BLaER1 treated with 17β-estradiol and CSF1 and Interleukin-3, amounts not matched to agents 10 nM and 100 nM (cell line): ENCODE measurements around the gene PFDN1.
"Not testable (repeated sequence)": the region's sequence is repeated elsewhere in the genome, so short reads cannot be mapped to it uniquely, and the experiment has no call there.

Experiments
- H3K27ac ChIP-seq, 11 experiments: shearing (Covaris generic); formaldehyde crosslinking; 2 replicates each; pipeline ENCODE4 v1.8.1; 2022
- H3K27me3 ChIP-seq, 11 experiments: shearing (Covaris generic); formaldehyde crosslinking; 2 replicates each; pipeline ENCODE4 v1.8.1; 2022
- H3K36me3 ChIP-seq, 11 experiments: shearing (Covaris generic); formaldehyde crosslinking; 2 replicates each; pipeline ENCODE4 v1.8.1; 2022
- H3K4me1 ChIP-seq, 10 experiments: shearing (Covaris generic); formaldehyde crosslinking; 2 replicates each; pipeline ENCODE4 v1.8.1; 2022
- H3K4me2 ChIP-seq, 11 experiments: shearing (Covaris generic); formaldehyde crosslinking; 2 replicates each; pipeline ENCODE4 v1.8.1; 2022
- H3K4me3 ChIP-seq, 10 experiments: shearing (Covaris generic); formaldehyde crosslinking; 2 replicates each; pipeline ENCODE4 v1.8.1; 2022
- H3K9ac ChIP-seq, 11 experiments: shearing (Covaris generic); formaldehyde crosslinking; 2 replicates each; pipeline ENCODE4 v1.8.1; 2022
- H3K9me3 ChIP-seq, 11 experiments: shearing (Covaris generic); formaldehyde crosslinking; replicated peaks in 1 of 11; 2 replicates each; pipeline ENCODE4 v1.8.1; 2022
- H4K20me1 ChIP-seq, 11 experiments: shearing (Covaris generic); formaldehyde crosslinking; 2 replicates each; pipeline ENCODE4 v1.8.1; 2022
- Cebpa-rat ChIP-seq, 11 experiments: shearing (Covaris generic); IDR thresholded peaks; 2 replicates each; pipeline ENCODE4 v1.8.1; 2022

The PFDN1 gene

DNA sequence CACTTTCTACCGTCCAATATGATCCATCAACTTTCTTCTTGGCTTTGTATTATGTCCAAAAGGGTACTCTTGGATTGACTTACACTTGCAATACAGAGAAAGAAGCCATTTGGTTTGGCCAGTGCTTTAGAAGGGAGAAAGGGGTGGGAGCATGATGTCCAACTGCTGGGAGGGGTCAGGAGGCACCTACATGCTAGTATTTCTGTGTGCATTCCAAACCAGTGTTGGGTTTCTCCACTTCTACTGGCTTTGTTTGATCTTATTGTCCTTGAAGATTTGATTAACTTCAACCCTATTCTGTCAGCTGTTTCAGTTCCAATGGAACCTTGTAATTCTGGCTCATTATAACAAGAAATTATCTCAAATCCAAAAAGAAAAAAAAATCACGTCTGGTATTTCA, 100.3 kb downstream of the PFDN1 start:
- Histone ChIP-seq H3K9ac (no peak overlapping the region), H3K4me3 (no peak overlapping the region), H3K9me3 (peaks cover 0 to 7% (median 0%) of the 10 kb centered on the region in 11 experiments; a peak in 3 of 22 replicates), H4K20me1 (peaks cover 0 to 58% (median 0%) of the 10 kb centered on the region in 11 experiments; a peak in 4 of 22 replicates), H3K4me2 (no peak overlapping the region), H3K27me3 (no peaks in the 10 kb centered on the region), H3K36me3 (peaks cover 0 to 17% (median 0%) of the 10 kb centered on the region in 11 experiments; a peak in 5 of 22 replicates), H3K27ac (no peak overlapping the region), H3K4me1 (peaks cover 7 to 37% (median 29%) of the 10 kb centered on the region in 10 experiments; a peak in 18 of 20 replicates)
- no peak for TF ChIP-seq Cebpa-rat (IDR thresholded peaks at IDR 0.05)

GRCh38 chr5:140202078-140202477, 100.8 kb downstream of the PFDN1 start:
- Histone ChIP-seq H3K27ac (no peak overlapping the region), H3K9ac (no peak overlapping the region), H3K27me3 (no peaks in the 10 kb centered on the region), H3K36me3 (peaks cover 0 to 23% (median 0%) of the 10 kb centered on the region in 11 experiments; a peak in 5 of 22 replicates), H3K9me3 (peaks cover 0 to 7% (median 0%) of the 10 kb centered on the region in 11 experiments; a peak in 3 of 22 replicates), H3K4me3 (no peak overlapping the region), H3K4me1 (peaks cover 7 to 32% (median 23%) of the 10 kb centered on the region in 10 experiments; a peak in 18 of 20 replicates), H4K20me1 (peaks cover 0 to 56% (median 0%) of the 10 kb centered on the region in 11 experiments; a peak in 4 of 22 replicates), H3K4me2 (no peak overlapping the region)
- TF ChIP-seq Cebpa-rat (IDR thresholded peaks at IDR 0.05): no peak

- Histone ChIP-seq H3K36me3 (peaks cover 0 to 45% (median 4%) of the 10 kb centered on the region in 11 experiments; a peak in 5 of 22 replicates), H4K20me1 (peaks cover 0 to 31% (median 0%) of the 10 kb centered on the region in 11 experiments; a peak in 3 of 22 replicates), H3K4me1 (peaks cover 0 to 10% (median 5%) of the 10 kb centered on the region in 10 experiments; a peak in 8 of 20 replicates)
- not testable (repeated sequence) for H3K9ac ChIP-seq, H3K4me2 ChIP-seq, H3K27ac ChIP-seq, H3K4me3 ChIP-seq, H3K27me3 ChIP-seq, H3K9me3 ChIP-seq
Observed at GRCh38 chr5:140198915-140199314, 104.0 kb downstream of the PFDN1 start.

DNA sequence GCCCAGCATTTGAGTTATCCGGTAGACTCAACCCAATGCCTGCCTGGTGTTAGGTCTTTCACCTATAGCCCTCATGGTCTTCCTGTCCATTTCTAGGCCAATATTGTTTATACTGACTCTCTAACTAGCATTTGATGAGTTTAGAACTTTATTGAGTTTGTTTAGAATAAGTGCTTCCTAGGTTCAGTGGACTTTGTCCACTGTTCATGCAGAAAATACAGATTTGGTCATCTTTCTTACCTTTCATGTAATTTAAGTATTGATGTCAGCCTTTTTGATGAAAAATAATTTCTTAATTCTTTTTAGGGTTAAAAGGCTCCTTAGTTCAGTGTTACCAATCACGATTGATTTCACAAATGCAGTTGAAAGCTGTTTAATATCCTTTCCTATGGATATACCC, 105.9 kb downstream of the PFDN1 start:
- Histone ChIP-seq H3K9me3 (peaks cover 0 to 7% (median 0%) of the 10 kb centered on the region in 11 experiments; a peak in 3 of 22 replicates), H3K4me2 (no peak overlapping the region), H3K27ac (no peak overlapping the region), H3K4me1 (peaks cover 0 to 10% (median 5%) of the 10 kb centered on the region in 10 experiments; a peak in 6 of 20 replicates), H3K27me3 (no peaks in the 10 kb centered on the region), H3K36me3 (peaks cover 0 to 48% (median 4%) of the 10 kb centered on the region in 11 experiments; a peak in 5 of 22 replicates), H4K20me1 (peaks cover 0 to 28% (median 0%) of the 10 kb centered on the region in 11 experiments; a peak in 3 of 22 replicates), H3K9ac (no peak overlapping the region), H3K4me3 (no peak overlapping the region)
- no peak for TF ChIP-seq Cebpa-rat (IDR thresholded peaks at IDR 0.05)

- Histone ChIP-seq H3K9ac (no peak overlapping the region), H4K20me1 (peaks cover 0 to 33% (median 0%) of the 10 kb centered on the region in 11 experiments; a peak in 3 of 22 replicates), H3K27ac (no peak overlapping the region), H3K9me3 (peaks cover 0 to 7% (median 0%) of the 10 kb centered on the region in 11 experiments; a peak in 3 of 22 replicates), H3K4me1 (peaks cover 0 to 10% (median 5%) of the 10 kb centered on the region in 10 experiments; a peak in 6 of 20 replicates), H3K27me3 (no peaks in the 10 kb centered on the region), H3K4me2 (peak overlapping the region in 1 of 11 experiments; percentile 24; a peak in 1 of 22 replicates), H3K4me3 (no peak overlapping the region), H3K36me3 (peaks cover 0 to 48% (median 4%) of the 10 kb centered on the region in 11 experiments; a peak in 5 of 22 replicates)
- TF ChIP-seq Cebpa-rat (IDR thresholded peaks at IDR 0.05): no peak
Observed at GRCh38 chr5:140196115-140196814, 106.6 kb downstream of the PFDN1 start.
